ENCODE measurements around the gene FXYD7. TPM values are rescaled to one million over a fixed set of nuclear protein-coding genes. Genes with fewer than 3 reads are reported as not detected.
"Not testable (repeated sequence)": the region's sequence is repeated elsewhere in the genome, so short reads cannot be mapped to it uniquely, and the experiment has no call there.

FXYD7 gene
- total RNA-seq, 2 donors from 2014 or later: 17.1 to 20.6 TPM

- Mint-ChIP-seq H3K27ac (peak overlapping the region; percentile 2), H3K27me3 (no peaks in the 10 kb centered on the region), H3K36me3 (ENCODE audit: low read depth) (peaks cover 2% of the 10 kb centered on the region), H3K4me1 (peaks cover 12% of the 10 kb centered on the region), H3K4me3 (no peak overlapping the region)
- ATAC-seq (peak; percentile 40), DNase-seq (no peak)
- peaks cover 2% of the 10 kb centered on the region for H3K9me3 ChIP-seq (ENCODE audit: control insufficient read depth, low read length, poor library complexity, severe bottlenecking)
These were observed 34.6 kb downstream of the FXYD7 start for GRCh38 chr19:35177377-35178274.

GRCh38 chr19:35178701-35179100 lies 35.6 kb downstream of the FXYD7 start:
- H3K27ac Mint-ChIP-seq: no peak overlapping the region
- peaks cover 13% of the 10 kb centered on the region for H3K4me1 Mint-ChIP-seq
- H3K4me3 Mint-ChIP-seq: no peak overlapping the region
- H3K9me3 ChIP-seq (ENCODE audit: control insufficient read depth, low read length, poor library complexity, severe bottlenecking): peaks cover 2% of the 10 kb centered on the region
- no peak for DNase-seq
- no peaks in the 10 kb centered on the region for H3K27me3 Mint-ChIP-seq
- ATAC-seq: no peak
- H3K36me3 Mint-ChIP-seq (ENCODE audit: low read depth): peaks cover 2% of the 10 kb centered on the region

GRCh38 chr19:35179830-35180229 lies 36.8 kb downstream of the FXYD7 start:
- ATAC-seq (no peak), DNase-seq (no peak)
- peaks cover 2% of the 10 kb centered on the region for H3K9me3 ChIP-seq (ENCODE audit: control insufficient read depth, low read length, poor library complexity, severe bottlenecking)
- peaks cover 10% of the 10 kb centered on the region for H3K4me1 Mint-ChIP-seq
- H3K27me3 Mint-ChIP-seq: no peaks in the 10 kb centered on the region
- H3K36me3 Mint-ChIP-seq (ENCODE audit: low read depth): peaks cover 2% of the 10 kb centered on the region
- peak overlapping the region; percentile 43 for H3K27ac Mint-ChIP-seq
- H3K4me3 Mint-ChIP-seq: peak overlapping the region; percentile 53

GRCh38 chr19:35181387-35181786 lies 38.3 kb downstream of the FXYD7 start:
- Mint-ChIP-seq H3K27me3 (no peaks in the 10 kb centered on the region), H3K36me3 (ENCODE audit: low read depth) (peaks cover 2% of the 10 kb centered on the region), H3K27ac (no peak overlapping the region), H3K4me1 (peaks cover 14% of the 10 kb centered on the region), H3K4me3 (no peak overlapping the region)
- peaks cover 2% of the 10 kb centered on the region for H3K9me3 ChIP-seq (ENCODE audit: control insufficient read depth, low read length, poor library complexity, severe bottlenecking)
- ATAC-seq (no peak), DNase-seq (no peak)

- H3K4me3 Mint-ChIP-seq: no peak overlapping the region
- no peaks in the 10 kb centered on the region for H3K27me3 Mint-ChIP-seq
- no peaks in the 10 kb centered on the region for H3K9me3 ChIP-seq (ENCODE audit: control insufficient read depth, low read length, poor library complexity, severe bottlenecking)
- H3K27ac Mint-ChIP-seq: no peak overlapping the region
- H3K36me3 Mint-ChIP-seq (ENCODE audit: low read depth): peaks cover 2% of the 10 kb centered on the region
- H3K4me1 Mint-ChIP-seq: peaks cover 13% of the 10 kb centered on the region
- DNase-seq (no peak), ATAC-seq (no peak)
These were observed 41.2 kb downstream of the FXYD7 start for GRCh38 chr19:35184267-35184666.

GRCh38 chr19:35184884-35185283 lies 41.8 kb downstream of the FXYD7 start:
- Mint-ChIP-seq H3K27me3 (no peaks in the 10 kb centered on the region), H3K36me3 (ENCODE audit: low read depth) (peaks cover 2% of the 10 kb centered on the region), H3K4me3 (no peak overlapping the region), H3K27ac (no peak overlapping the region), H3K4me1 (peaks cover 10% of the 10 kb centered on the region)
- H3K9me3 ChIP-seq (ENCODE audit: control insufficient read depth, low read length, poor library complexity, severe bottlenecking): no peaks in the 10 kb centered on the region
- ATAC-seq (no peak), DNase-seq (no peak)

GRCh38 chr19:35194012-35194984 lies 51.2 kb downstream of the FXYD7 start:
- H3K4me1 Mint-ChIP-seq: peaks cover 20% of the 10 kb centered on the region
- peaks cover 3% of the 10 kb centered on the region for H3K36me3 Mint-ChIP-seq (ENCODE audit: low read depth)
- H3K27me3 Mint-ChIP-seq: no peaks in the 10 kb centered on the region
- no peak for DNase-seq
- H3K4me3 Mint-ChIP-seq: no peak overlapping the region
- H3K9me3 ChIP-seq (ENCODE audit: control insufficient read depth, low read length, poor library complexity, severe bottlenecking): no peaks in the 10 kb centered on the region
- ATAC-seq: no peak
- H3K27ac Mint-ChIP-seq: peak overlapping the region; percentile 41

GRCh38 chr19:35195830-35196229 lies 52.8 kb downstream of the FXYD7 start:
- Mint-ChIP-seq H3K4me3 (no peak overlapping the region), H3K27ac (no peak overlapping the region), H3K36me3 (ENCODE audit: low read depth) (peaks cover 3% of the 10 kb centered on the region), H3K4me1 (peaks cover 24% of the 10 kb centered on the region), H3K27me3 (no peaks in the 10 kb centered on the region)
- DNase-seq (no peak), ATAC-seq (no peak)
- no peaks in the 10 kb centered on the region for H3K9me3 ChIP-seq (ENCODE audit: control insufficient read depth, low read length, poor library complexity, severe bottlenecking)

GRCh38 chr19:35196861-35197260 lies 53.8 kb downstream of the FXYD7 start:
- peak overlapping the region; percentile 39 for H3K27ac Mint-ChIP-seq
- not testable (repeated sequence) for H3K36me3 Mint-ChIP-seq (ENCODE audit: low read depth); H3K9me3 ChIP-seq (ENCODE audit: control insufficient read depth, low read length, poor library complexity, severe bottlenecking); H3K27me3 Mint-ChIP-seq; ATAC-seq; DNase-seq; H3K4me3 Mint-ChIP-seq
- peaks cover 29% of the 10 kb centered on the region for H3K4me1 Mint-ChIP-seq

- H3K27ac Mint-ChIP-seq: no peak overlapping the region
- H3K4me3 Mint-ChIP-seq: no peak overlapping the region
- no peaks in the 10 kb centered on the region for H3K27me3 Mint-ChIP-seq
- ATAC-seq (no peak), DNase-seq (no peak)
- peaks cover 3% of the 10 kb centered on the region for H3K36me3 Mint-ChIP-seq (ENCODE audit: low read depth)
- no peaks in the 10 kb centered on the region for H3K9me3 ChIP-seq (ENCODE audit: control insufficient read depth, low read length, poor library complexity, severe bottlenecking)
- peaks cover 38% of the 10 kb centered on the region for H3K4me1 Mint-ChIP-seq
These were observed 56.4 kb downstream of the FXYD7 start for GRCh38 chr19:35199481-35199880.

GRCh38 chr19:35202722-35203688 lies 60.0 kb downstream of the FXYD7 start:
- H3K27me3 Mint-ChIP-seq: no peaks in the 10 kb centered on the region
- H3K36me3 Mint-ChIP-seq (ENCODE audit: low read depth): peaks cover 2% of the 10 kb centered on the region
- H3K27ac Mint-ChIP-seq: peak overlapping the region; percentile 99
- no peak overlapping the region for H3K4me3 Mint-ChIP-seq
- H3K4me1 Mint-ChIP-seq: peaks cover 56% of the 10 kb centered on the region
- no peaks in the 10 kb centered on the region for H3K9me3 ChIP-seq (ENCODE audit: control insufficient read depth, low read length, poor library complexity, severe bottlenecking)
- ATAC-seq (no peak), DNase-seq (no peak)
